ENCODE results near the gene PRKN.

The PRKN gene

DNA sequence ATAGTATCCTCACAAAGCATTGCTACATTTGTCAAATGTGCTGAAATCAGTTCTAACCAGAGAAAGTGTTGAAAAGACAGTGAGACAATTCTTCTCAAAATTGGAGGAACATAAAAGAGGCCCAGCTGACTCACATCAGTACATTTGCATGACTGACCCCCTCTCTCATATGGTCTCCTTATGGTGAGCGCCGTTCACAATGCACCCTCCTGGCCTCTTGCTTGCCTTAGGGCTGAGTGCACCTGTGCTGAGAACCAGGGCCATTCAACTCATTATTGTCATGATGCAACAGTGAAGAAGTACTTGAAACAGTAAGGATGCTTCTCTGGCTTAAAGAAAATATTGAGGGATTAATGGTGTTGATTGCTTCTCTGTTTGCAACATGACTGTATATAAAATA lies 1078.5 kb downstream of the PRKN start:
- DNase-seq (ENCODE audit: low read depth), result no peak

DNA sequence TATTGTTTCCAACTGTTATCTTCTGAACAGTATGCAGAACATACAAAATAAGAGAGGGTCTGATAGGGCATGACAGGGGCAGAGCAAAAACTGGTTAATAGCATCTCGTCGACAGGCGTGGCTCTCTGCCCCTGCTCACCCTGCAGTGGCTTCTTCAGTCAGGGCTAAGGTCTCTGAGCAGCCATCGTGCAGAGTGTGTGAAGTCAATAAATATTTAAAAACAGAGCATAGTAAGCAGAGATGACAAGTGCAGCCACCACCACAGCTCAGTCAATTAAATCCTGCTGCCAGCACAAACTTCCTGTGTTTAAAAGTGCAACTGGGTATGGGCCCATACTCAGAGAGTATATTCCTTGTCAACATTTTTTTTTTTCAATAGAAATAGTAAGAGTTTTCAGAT lies 1080.3 kb downstream of the PRKN start:
- no peak for DNase-seq (ENCODE audit: low read depth)

DNA sequence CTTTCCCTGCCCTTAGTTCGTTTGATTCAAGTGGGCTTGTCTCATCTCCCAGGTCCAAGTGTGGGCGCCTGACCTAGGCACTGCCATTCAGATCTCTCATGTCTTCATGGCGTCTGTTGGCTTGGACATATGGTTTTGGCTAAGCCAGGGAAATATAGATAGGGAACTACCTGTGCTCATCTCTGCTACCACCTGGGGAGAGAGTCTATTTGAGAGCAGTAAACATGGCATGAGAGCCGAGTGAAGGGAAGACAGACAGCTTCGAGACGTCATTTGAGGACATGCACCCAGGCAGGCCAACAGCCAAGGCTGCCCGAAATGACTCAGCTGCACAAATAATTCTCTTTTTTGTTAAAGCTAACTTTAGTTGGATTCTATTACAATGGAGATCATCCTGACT lies 1083.0 kb downstream of the PRKN start:
- DNase-seq (ENCODE audit: low read depth), result no peak

DNA sequence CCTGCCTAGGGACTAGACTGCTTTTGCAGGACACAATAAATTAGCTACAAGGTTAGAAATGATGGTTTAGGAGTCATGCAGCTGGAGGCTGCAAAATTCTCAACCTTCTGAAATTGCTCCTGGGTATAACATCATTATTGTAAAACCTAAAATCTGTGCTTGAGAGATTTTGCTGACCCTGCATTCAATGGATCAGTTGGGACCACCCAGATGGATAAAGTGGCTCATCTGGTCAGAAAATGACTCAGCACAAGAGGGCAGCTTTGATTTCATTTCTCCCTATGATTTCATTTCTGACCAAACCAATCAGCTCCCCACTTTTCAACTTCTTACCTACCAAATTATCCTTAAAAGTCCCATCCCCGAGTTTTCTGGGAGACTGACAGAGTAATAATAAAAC lies 1086.4 kb downstream of the PRKN start:
- DNase-seq (ENCODE audit: low read depth), result no peak

DNA sequence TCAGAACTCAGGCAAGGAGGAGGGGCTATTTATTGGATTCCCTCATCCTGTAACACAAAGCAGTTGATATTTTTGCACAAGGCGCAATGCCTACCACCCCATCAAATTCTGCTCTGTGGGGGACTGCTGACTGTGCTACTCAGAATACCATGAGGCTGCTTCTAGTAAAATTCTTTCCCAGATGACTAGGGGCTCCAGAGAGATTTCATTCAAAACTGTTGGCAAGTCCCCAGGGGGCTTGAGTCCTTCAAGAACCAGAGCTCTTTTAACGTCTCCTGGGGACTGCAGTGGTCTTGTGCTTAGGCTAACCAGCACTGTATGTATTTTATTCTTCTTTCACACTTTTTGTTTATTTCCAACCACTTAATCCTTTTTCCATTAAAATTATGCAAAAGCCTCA lies 1087.8 kb downstream of the PRKN start:
- DNase-seq (ENCODE audit: low read depth), result no peak

DNA sequence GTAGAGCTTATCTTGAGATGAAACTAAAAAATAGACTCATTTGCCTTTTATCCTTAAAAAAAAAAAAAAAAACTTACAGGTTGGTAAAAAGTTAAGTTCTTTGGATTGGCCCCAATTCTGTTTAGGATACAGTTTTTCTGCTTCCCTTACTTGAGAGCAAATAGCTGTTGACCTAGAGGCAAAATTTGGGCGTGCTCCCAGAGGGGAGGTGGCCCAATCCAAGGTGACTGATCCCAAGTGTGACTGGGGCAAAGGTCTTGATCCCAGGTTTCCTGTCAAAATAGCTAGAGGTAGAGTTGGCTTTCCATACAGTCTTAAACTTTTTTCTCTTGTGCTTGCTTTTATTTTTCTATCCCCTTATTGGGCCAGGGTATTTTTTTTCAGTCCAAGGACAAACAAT lies 1089.9 kb downstream of the PRKN start:
- no peak for DNase-seq (ENCODE audit: low read depth)

DNA sequence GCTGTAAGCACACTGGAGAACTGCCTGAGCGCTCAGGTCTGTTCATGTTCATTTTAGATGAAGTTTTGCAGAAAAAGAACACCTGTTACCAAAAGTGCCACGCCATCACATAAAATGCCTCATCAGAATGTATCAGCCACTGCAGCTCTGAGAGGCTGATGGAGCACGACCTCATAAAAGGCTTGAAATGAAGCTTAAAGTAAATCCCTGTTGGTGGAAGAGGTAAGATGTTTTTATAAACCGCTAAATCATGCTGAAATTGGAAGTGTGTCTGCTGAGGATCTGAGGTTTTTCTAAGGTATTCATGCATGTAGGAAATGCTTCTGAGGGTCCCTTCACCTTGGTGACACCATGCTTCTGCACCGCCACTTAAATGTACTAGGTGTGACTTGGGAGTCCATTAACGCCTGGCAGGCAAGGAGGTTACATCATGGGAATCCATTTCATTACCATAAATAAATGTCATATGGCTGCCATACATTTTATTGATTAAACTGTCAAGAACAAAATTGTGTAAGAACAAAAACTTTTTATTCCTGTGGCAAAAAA lies 1090.6 kb downstream of the PRKN start:
- DNase-seq (ENCODE audit: low read depth), result no peak

DNA sequence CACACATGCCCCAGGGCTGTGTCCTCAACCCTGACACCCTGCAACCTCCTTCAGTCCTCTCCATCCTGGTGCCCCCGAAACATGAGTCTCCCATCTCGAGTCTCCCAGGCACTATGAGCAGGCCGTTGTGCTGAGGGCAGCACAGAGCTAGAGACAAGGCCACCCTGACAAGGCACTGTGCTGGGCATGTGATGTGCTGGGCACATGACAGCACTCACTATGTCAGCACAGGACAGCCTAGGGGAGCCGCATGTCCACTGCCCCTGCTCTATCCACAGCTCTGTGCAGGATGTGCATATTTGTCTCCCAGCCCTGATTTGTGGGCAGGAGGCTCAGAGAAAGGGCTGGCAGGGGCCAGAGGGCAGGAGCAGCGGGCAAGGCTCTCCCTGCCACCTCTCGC lies 1091.6 kb downstream of the PRKN start:
- no peak for DNase-seq (ENCODE audit: low read depth)

DNA sequence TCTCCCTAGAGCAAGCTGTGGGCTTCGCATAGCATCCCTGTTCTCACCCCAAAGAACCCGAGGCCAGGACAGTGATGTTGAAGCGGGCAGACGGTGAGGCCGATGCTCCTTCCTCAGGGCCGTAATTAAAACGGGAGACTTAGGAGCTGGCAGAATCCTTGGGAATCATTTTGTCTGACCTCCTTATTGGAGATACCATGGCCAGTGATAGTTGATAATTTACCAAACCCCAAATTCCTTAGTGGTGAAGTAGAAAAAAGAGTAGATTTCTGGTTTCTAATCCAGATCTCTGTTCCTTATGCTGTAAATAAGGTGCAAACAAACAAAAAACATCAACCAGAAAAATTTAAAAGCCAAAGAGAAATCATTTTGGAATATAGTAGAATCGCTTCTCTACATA lies 1092.7 kb downstream of the PRKN start:
- DNase-seq (ENCODE audit: low read depth), result no peak

DNA sequence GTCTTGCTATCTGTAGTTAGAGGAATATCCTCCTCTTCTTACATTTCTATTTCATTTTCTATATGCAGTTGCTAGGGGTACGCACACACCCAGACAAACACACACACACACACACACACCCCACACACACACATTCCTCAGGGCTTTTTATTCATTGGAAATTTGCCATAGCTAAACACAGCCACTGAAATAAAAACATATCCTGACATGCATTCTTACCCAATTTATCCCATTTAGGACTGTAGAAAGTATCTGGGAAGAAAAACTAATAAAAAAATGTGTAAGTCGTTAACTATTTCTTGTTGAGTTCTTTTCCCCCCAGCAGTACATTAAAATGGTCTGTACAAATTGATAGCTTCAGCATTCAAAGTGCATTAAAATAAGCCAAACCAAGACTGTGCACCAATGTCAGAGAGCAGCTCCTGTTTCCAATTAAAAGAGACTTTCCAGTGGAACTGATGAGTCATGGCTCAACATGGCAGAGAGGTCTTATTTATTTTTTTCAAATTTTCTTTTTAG lies 1095.8 kb downstream of the PRKN start:
- DNase-seq (ENCODE audit: low read depth), result no peak

DNA sequence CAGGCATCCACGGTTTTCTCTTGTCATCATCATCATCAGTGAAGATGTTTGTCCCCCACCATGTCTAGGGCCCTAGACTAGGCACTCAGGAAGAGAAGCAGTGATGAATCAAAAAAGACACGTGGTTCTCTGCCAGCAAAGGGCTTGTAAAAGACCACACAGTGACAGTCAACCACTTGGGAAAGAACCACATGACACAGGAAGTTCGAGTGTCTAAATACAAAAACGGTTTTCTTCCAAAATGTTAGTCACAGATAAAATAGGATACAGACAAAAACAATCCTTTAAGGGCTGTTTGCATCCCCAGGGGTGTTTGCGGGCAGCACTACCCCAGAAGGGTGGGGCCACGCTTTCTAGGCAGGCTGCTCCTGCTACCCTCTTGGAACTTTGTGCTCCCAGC lies 1096.9 kb downstream of the PRKN start:
- DNase-seq (ENCODE audit: low read depth), result no peak

DNA sequence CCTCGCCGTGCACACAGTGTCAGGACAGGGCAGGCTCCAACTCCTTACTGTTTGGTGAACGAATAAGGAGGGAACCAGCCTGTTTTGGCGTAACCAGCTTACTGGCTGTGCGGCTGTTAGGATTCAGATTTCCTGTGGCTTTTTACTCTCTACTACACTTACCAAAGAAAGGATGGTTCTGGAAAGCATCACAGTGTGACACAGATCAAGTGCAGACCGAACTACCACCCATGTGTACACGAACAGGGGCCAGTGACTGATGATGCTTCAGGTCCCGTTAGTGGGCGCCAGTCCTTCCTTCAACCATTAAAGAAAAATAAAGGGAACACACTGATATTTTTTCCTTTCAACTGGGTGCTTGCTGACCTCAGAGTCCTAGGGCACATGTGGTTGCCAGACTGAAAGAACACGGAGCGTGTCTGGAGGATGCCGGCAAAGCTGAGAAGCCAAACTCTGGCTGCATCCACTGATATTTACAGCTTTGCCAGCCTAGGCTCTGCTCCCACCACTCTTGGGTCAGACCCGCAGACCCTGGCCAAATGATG lies 1101.4 kb downstream of the PRKN start:
- DNase-seq (ENCODE audit: low read depth), result no peak

DNA sequence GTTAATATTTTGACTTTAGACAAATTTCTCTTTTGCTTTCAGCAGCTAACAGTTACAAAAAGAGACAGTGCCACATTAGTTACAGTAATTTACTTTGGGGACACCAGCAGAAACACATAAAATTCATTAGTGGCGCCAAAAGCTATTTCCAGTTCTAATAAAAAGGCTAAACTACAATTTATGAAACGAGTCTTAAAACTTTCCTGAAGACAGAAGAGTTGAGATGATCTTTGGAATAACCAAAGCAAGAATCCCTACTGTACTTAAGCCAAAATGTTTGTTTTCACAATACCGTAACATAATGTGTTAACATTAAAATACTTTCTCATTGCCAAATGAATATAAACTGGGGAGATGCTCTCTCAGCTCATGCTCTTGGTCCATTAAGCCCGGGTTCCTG lies 1103.5 kb downstream of the PRKN start:
- no peak for DNase-seq (ENCODE audit: low read depth)

DNA sequence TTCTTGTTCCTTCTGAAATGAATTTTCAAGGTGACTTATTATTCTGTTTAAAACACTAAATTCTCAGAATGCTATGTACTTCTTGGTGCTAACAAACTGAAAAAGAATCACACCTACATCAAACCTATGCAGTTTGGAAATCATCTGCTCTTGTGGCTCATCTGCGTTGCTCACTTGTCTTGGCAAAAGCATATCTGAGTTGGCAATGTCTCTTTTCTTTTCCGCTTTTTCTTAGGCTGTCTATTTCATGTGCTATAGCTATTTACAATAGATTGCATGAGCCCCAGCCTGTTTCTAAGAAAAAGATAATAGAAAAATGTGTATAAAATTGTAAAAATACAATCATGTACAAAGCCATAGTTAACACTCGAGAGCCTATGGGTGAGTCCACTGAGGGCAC lies 1104.8 kb downstream of the PRKN start:
- DNase-seq (ENCODE audit: low read depth), result no peak

DNA sequence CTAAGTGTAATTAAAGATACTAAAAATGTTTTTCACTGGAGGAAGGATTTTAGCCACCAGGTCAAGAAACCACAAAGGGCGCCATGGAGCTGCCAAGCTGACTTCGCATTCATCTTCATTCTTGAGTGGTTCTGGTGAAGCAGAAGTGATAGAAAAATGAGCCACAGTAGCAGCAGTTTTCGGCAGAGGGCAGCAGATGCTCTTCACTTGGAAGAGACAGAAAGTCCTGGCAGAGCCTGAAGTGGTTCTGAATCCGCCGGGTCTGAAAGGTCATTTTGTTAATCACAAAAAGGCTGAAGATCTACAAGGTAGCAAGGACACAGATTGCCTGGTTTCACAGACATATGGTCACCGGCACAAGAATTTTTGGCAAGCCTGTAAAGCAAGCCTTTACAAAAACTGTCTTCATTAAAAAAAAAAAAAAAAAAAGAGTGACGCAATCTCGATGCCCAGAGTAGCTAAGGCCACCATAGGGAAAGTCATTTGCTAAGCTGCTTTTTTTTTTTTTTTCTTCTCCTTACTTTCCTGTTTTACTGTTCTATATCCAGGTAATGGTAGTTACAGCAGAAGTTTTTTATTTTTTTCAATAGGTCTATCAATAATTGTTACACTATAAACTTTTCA lies 1108.6 kb downstream of the PRKN start:
- DNase-seq (ENCODE audit: low read depth), result no peak

DNA sequence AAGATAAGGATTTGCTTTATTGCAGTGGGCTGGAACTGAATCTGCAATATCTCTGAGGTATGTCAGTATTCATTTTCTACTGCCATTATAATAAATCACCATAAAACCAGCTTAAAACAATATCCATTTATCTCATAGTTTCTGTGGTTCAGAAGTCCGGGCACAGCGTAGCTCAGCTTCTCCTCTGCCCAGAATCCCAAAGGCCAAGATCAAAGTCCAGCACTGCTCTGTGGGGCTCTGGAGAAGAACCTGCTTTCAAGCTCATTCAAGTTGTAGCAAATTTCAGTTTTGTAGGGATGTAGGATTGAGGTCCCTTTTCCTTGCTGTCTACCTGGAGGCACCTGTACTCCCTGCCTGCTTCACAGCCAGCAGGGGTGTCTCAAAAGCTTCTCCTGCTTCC lies 1113.9 kb downstream of the PRKN start:
- DNase-seq (ENCODE audit: low read depth), result no peak

DNA sequence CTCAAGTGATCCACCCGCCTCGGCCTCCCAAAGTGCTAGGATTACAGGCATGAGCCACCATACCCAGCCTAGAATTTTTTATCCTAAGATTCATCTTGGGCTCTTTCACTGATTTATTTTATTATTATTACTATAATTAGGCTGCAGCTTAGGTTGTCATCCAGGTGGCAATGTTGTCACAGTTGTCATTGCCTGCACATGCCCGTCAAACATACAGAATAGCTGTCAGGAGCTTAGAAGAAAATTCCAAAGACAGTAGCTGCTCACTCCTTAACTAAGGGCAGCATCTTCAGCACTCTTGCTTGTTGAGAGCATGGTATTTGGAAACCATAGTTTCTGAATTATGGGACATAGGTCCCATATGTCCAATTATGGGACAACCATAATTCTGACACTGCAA lies 1118.8 kb downstream of the PRKN start:
- no peak for DNase-seq (ENCODE audit: low read depth)

DNA sequence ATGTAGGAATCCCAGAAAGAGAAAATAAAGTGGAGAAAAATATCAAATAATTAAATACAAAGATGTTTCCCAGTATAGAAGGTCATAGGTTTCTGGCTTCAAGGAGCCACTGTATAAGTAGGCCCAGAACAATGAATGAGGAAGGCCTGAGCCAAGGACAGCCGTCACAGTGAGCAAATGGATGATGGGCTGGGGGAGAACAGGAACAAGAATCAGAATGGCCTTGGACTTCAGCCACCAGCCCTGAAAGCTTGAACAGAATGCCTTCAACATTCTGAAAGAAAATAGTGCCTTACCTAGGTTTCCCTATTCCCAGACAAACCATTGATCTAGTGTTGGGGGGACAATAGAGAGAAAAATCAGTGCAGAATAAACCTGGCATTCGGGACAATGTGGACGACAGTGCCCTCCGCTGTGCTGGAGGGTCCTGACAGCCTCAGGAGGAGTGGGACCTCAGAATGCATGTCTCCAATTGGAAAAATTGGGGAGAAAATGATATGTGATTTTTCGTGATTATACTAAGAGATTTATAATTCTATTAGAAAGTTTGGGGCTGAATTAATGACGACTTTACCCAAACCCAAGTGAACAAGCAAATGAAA lies 1119.8 kb downstream of the PRKN start:
- DNase-seq (ENCODE audit: low read depth), result no peak

DNA sequence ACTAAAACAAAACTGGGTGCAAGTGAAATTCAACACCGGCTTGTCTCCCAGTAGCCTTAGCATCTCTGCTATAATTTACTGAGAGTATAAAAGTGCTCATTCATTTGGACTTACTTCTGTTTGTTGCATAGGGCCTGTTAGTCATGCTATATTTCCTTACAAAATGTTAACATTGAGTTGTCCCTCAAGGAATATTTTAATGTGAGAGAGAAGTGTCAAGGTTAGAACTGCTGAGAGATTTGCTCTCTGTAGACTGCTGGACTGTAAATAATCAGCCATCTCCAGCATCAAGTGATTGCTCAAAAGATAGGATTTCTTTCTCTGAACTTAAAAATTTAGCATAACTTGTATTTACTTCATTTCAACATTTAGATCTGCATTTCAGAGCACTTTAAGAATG lies 1125.2 kb downstream of the PRKN start:
- no peak for DNase-seq (ENCODE audit: low read depth)

DNA sequence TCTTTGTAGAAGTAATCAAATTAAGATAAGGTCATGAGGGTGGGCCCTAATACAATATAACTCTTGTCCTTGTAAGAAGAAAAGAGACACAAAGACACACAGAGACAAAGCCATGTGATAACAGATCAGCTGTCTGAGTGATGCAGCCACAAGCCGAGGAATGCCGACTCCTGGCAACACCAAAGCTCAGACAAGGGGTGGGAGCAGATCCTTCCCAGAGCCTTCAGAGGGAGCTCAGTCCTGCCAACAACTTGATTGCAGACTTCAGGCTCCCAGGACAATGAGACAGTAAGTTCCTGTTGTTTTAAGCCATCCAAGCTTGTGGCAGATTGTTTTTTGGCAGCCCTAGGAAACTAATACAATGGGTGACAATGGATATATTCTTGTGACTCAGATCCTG lies 1128.7 kb downstream of the PRKN start:
- DNase-seq (ENCODE audit: low read depth), result no peak

DNA sequence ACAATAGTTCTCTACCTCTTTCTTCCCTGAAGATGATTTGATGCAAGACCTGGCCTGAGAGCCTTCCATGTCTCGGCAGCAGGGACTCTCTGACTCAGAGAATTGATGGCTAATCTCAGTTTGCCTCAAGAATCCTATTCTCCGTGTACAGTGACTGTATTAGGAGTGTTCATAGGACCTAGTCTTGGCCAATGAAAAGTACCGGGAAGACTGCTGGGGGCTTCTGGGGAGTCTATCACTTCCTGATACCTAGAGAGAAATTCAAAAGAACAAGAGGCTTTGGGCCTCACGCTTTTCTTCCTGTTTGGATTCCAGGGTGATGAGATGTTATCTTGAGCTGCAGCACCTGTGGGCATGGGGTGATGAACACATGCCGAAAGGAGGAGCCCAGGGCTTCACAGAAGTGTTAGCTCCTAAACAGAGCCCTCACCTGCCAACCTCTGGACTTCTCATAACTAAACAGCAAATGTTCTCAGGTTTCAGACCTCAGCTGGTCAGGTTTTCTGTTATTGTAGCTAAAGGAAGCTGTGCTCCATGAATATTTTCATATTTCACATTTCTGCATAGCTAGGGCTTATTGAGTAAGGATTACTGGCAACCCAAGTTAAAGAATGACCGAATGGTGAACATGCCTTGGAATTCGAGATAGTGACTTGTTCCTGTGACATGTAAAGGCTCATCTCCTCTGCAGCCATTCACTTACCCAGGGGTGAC lies 1130.6 kb downstream of the PRKN start:
- no peak for DNase-seq (ENCODE audit: low read depth)

DNA sequence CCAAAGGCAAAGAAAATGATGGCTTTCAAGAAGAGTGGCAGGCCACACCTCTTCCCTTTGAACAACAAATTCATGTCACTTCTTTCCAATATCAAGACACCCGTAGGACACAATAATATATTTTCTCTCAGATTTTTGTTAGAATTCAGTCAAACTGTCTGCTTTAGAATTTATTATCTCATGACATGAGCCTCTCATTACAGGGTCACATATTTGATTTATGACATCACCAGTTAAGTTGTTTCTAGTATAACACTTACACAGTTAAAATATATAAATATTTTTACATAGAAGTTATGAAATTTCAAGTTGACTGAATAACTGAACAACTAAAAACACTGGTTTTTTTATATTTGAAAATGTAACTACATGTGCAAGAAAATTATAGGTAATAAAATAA lies 1133.2 kb downstream of the PRKN start:
- no peak for DNase-seq (ENCODE audit: low read depth)
